Smooth muscle cell (in vitro differentiated cells): ENCODE data around the gene KIAA1671. TPM values are rescaled to one million over a fixed set of nuclear protein-coding genes. Genes with fewer than 3 reads are reported as not detected.

ENCODE experiments used
- DNase-seq: peaks from one replicate; lab custom pipeline; 2025; ENCODE audit not compliant: unreplicated experiment; lab: John Stamatoyannopoulos, UW
- H2AFZ ChIP-seq: fragments of 200-600 bp; sonication (generic); 2 replicates; pipeline ENCODE4 v1.6.0; 2016; ENCODE audit warnings: antibody characterized with exemption, low read depth, mild to moderate bottlenecking
- H3F3A ChIP-seq: fragments of 200-600 bp; sonication (generic); 2 replicates; pipeline ENCODE4 v1.6.0; 2017; ENCODE audit warnings: antibody characterized with exemption, low read depth
- H3K27ac ChIP-seq: fragments of 200-600 bp; sonication (generic); 2 replicates; pipeline ENCODE4 v1.5.1; 2016; ENCODE audit warnings: low read depth, mild to moderate bottlenecking
- H3K27me3 ChIP-seq: fragments of 200-600 bp; sonication (generic); 2 replicates; pipeline ENCODE4 v1.6.1; 2016; ENCODE audit warnings: low read depth, mild to moderate bottlenecking
- H3K36me3 ChIP-seq: fragments of 200-600 bp; sonication (generic); 2 replicates; pipeline ENCODE4 v1.5.1; 2016; ENCODE audit warnings: low read depth
- H3K4me1 ChIP-seq: fragments of 200-600 bp; sonication (generic); 2 replicates; pipeline ENCODE4 v1.5.1; 2016; ENCODE audit warnings: low read depth
- H3K4me2 ChIP-seq: fragments of 200-600 bp; sonication (generic); 2 replicates; pipeline ENCODE4 v1.6.0; 2016; ENCODE audit warnings: mild to moderate bottlenecking
- H3K4me3 ChIP-seq: fragments of 200-600 bp; sonication (generic); 2 replicates; pipeline ENCODE4 v1.5.1; 2016; ENCODE audit warnings: mild to moderate bottlenecking
- H3K79me2 ChIP-seq: fragments of 200-600 bp; sonication (generic); 2 replicates; pipeline ENCODE4 v1.6.0; 2016; ENCODE audit warnings: low read depth, mild to moderate bottlenecking
- H3K9ac ChIP-seq: fragments of 200-600 bp; sonication (generic); 2 replicates; pipeline ENCODE4 v1.6.0; 2016; ENCODE audit warnings: low read depth
- H3K9me3 ChIP-seq: fragments of 200-600 bp; sonication (generic); replicated peaks from 2 replicates; pipeline ENCODE4 v1.5.1; 2016; ENCODE audit warnings: low read depth
- H4K20me1 ChIP-seq: fragments of 200-600 bp; sonication (generic); 2 replicates; pipeline ENCODE4 v1.6.0; 2016; ENCODE audit warnings: low read depth
- WGBS: methylation state at CpG from one replicate; pipeline ENCODE4 v1.1.7; 2016; ENCODE audit warnings: low lambda C conversion rate; 5-methylcytosine and 5-hydroxymethylcytosine counted together
- polyA plus RNA-seq: library from polyadenylated mRNA; unstranded; fragments of >200 nt; fragmentation: Nextera tagmentation; extraction: Ambion mirVana; gene quantifications from 2 replicates; pipeline ENCODE4 v1.2.1, GENCODE V29; 2016
- total RNA-seq: library from RNA; depleted of rRNA; stranded (reverse); fragments of >200 nt; gene quantifications from 2 replicates; pipeline ENCODE4 v1.2.3, GENCODE V29; 2014
- TF ChIP-seq, protein P1 (sequence below): fragments of 200-600 bp; sonication (generic); IDR thresholded peaks from 2 replicates; pipeline ENCODE4 v1.5.1; 2017; ENCODE audit warnings: borderline replicate concordance, mild to moderate bottlenecking, antibody characterized with exemption; ENCODE audit not compliant: insufficient read depth, poor library complexity, severe bottlenecking

Gene KIAA1671
- total and polyA plus RNA-seq, 2 experiments from 2014 or later = 1.7 to 7.6 TPM

DNA sequence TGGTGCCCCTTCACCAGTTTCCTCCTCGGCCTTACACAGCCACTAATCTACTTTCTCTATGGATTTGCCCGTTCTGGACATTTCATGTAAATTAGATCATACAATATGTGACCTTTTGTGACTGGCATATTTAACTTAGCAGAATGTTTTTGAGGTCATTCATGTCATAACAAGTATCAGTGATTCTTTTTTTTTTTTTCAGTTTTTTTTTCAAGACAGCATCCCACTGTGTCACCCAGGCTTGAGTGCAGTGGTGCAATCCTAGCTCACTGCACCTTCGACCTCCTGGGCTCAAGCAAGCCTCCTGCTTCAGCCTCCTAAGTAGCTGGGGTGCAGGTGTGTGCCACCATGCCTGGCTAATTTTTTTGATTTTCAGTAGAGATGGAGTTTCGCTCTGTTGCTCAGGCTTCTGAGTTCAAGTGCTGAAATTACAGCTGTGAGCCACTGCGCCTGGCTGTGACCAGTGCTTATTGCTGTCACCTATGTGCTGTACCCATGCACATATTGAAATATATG, 22.7 kb downstream of the KIAA1671 start:
- WGBS = 84% methylated on average over 5 of the region's 5 CpGs
- Histone ChIP-seq H2AFZ (no peak overlapping the region), H3K4me1 (peaks cover 24% of the 10 kb centered on the region), H3K4me3 (no peak overlapping the region), H3K36me3 (no peaks in the 10 kb centered on the region), H3K4me2 (no peak overlapping the region), H3K9ac (no peak overlapping the region), H3K27ac (no peak overlapping the region), H3K27me3 (no peaks in the 10 kb centered on the region), H3K9me3 (no peaks in the 10 kb centered on the region), H4K20me1 (no peaks in the 10 kb centered on the region), H3K79me2 (peaks cover 9% of the 10 kb centered on the region), H3F3A (no peaks in the 10 kb centered on the region)
- DNase-seq = no peak
- TF ChIP-seq, protein P1, sequence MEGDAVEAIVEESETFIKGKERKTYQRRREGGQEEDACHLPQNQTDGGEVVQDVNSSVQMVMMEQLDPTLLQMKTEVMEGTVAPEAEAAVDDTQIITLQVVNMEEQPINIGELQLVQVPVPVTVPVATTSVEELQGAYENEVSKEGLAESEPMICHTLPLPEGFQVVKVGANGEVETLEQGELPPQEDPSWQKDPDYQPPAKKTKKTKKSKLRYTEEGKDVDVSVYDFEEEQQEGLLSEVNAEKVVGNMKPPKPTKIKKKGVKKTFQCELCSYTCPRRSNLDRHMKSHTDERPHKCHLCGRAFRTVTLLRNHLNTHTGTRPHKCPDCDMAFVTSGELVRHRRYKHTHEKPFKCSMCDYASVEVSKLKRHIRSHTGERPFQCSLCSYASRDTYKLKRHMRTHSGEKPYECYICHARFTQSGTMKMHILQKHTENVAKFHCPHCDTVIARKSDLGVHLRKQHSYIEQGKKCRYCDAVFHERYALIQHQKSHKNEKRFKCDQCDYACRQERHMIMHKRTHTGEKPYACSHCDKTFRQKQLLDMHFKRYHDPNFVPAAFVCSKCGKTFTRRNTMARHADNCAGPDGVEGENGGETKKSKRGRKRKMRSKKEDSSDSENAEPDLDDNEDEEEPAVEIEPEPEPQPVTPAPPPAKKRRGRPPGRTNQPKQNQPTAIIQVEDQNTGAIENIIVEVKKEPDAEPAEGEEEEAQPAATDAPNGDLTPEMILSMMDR = no peak

DNA sequence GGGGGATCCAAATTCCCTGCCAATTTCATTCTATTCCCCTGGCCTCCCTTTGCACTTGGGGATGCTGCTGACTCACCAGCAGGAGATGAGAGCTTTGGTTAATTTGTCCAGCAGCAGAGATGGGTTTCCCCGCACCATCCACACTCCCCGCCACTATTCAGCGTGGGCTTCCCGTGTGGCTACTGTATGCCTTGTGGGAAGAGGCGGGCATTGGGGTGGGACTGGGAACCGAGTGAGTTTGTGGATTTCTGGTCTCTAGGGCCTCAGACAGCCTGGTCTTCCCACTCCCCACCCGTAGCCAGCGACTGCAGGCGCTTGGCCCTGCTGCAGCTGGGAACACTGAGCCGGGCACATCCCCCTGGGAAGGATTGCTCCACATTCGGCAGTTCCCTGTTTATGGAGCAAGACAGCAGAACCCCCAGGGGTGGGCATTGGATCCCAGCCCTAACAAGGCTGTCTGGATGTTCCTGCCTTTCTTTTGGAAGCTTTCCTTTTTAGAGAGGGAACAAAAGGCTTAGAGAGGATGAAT, 23.4 kb downstream of the KIAA1671 start:
- Histone ChIP-seq H3K4me1 (peaks cover 21% of the 10 kb centered on the region), H3K27me3 (no peaks in the 10 kb centered on the region), H3K9ac (no peak overlapping the region), H3K36me3 (no peaks in the 10 kb centered on the region), H3K4me3 (no peak overlapping the region), H3K27ac (peak overlapping the region; percentile 42), H3F3A (no peaks in the 10 kb centered on the region), H4K20me1 (no peaks in the 10 kb centered on the region), H3K9me3 (no peaks in the 10 kb centered on the region), H3K79me2 (peaks cover 12% of the 10 kb centered on the region), H2AFZ (peak overlapping the region; percentile 76), H3K4me2 (peak overlapping the region; percentile 59)
- 36% methylated on average over 11 of the region's 11 CpGs for WGBS
- DNase-seq = no peak
- TF ChIP-seq, protein P1 = no peak

DNA sequence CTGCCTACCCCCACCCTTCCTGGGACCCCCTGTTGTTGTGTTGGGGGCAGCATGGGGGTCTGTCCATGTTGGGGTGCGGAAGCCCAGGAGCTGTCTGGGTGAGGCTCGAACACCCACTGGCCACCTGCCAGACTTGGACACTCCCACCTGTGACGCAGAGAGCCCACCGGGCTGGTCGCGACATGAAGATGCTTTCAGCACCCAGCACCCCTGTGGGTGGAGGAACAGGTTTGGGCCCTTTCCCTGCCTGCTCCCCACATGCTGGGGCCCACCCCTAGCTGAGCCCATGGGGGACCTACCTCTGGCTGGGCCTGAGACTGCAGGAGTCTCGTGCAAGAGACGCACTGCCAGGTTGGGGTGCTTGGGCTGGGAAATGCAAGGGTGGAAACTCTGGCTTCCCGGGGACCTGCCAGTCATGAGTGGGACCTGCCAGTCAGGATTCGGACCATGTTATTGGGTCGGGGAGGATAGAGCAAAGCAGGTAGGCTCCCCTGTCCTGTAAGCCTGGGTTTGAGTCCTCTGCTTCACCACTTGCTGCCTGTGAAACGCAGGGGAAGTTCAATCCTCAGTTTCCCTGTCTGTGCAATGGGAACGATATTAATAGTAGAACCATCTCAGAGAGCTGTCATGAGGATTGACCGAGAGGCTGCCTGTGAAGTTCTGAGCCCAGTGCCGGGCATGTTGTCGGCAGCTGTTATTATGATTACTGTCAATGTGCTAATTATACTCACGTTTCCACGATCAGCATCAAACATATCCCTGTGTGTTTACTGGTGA, 24.1 kb downstream of the KIAA1671 start:
- TF ChIP-seq, protein P1 = no peak
- H3K27me3 ChIP-seq = no peaks in the 10 kb centered on the region
- peak overlapping the region; percentile 62 for H3K4me2 ChIP-seq
- H3K4me1 ChIP-seq = peaks cover 21% of the 10 kb centered on the region
- no peak for DNase-seq
- H3K9ac ChIP-seq = no peak overlapping the region
- H3K79me2 ChIP-seq = peaks cover 12% of the 10 kb centered on the region
- 90% methylated on average over 18 of the region's 18 CpGs for WGBS
- no peaks in the 10 kb centered on the region for H4K20me1 ChIP-seq
- H3K27ac ChIP-seq = peak overlapping the region; percentile 62
- H2AFZ ChIP-seq = no peak overlapping the region
- no peaks in the 10 kb centered on the region for H3K9me3 ChIP-seq
- no peaks in the 10 kb centered on the region for H3K36me3 ChIP-seq
- no peaks in the 10 kb centered on the region for H3F3A ChIP-seq
- no peak overlapping the region for H3K4me3 ChIP-seq
